HT1080 (cell line): ENCODE data around the gene KLHL17. TPM values are rescaled to one million over a fixed set of nuclear protein-coding genes. Genes with fewer than 3 reads are reported as not detected.
"Not testable (repeated sequence)": the region's sequence is repeated elsewhere in the genome, so short reads cannot be mapped to it uniquely, and the experiment has no call there.

Source experiments
- DNase-seq: peaks from one replicate; pipeline ENCODE4 v3.0.0-alpha.2; 2015; ENCODE audit warnings: low read depth
- total RNA-seq: library from RNA; depleted of rRNA; stranded (reverse); fragments of >200 nt; shearing (Covaris generic); gene quantifications from 2 replicates; pipeline ENCODE4 v1.2.3, GENCODE V29; 2014

The KLHL17 gene
- total RNA-seq, 1 experiment from 2014 or later: 10.7 TPM

DNA sequence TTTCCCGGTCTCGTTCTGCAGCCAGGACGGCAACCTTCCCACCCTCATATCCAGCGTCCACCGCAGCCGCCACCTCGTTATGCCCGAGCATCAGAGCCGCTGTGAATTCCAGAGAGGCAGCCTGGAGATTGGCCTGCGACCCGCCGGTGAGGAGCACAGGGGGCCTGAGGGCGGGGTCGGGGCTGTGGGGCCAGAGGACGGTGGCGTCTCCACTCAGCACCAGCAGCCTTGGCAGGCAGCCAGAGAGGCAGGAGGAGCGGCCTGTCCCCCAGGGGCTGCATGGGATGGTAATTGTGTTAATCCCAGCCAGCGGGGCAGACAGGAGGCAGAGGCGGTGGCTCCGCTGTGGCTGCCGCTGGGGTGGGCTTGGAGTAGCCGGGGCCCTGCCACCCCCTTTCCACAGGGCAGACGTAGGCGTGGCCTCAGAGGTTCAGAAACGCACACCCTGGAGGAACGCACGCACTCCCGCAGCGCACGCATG is 24.6 kb upstream of the KLHL17 start:
- no peak for DNase-seq

DNA sequence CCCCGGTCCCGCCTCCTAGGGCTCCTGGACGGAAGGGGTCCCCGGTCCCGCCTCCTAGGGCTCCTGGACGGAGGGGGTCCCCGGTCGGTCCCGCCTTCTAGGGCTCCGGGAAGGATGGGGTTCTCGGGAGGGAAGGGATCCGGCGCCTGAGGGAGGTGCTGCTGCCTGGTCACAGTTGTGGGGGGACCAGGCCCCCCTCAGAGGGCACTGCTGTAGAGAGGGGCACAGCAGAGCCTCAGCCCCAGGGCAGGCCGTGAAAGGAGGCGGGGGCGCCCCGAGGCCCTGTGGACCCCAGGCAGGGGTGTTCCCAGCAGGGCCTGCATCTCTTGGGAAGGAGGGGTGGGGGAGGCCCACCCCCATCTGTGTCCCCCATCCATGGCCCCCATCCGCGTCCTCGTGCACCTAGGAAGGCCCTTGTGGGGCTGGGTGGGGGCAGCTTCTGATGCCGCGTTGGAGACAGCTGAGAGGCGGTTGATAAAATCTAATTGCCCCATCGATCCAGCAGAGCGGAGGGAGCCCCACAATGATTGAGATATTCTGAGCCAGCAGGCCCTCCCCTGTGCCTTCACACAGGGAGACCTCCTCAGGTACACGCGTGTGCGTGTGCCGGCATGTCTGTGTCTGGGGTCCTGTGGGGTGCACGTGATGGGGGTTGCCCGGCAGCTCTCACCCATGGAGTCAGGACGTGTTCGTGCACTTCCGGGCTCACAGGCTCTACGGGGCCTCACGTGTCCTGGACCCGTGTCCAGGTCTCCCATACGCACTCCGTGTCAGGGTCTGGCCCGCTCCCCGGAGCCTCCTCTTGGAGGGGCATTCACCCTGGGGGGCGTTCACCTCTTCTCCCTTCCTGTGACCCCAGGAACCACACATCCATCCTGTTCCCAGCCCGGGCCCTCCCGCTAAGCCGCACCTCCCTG is 23.8 kb upstream of the KLHL17 start:
- no peak for DNase-seq

DNA sequence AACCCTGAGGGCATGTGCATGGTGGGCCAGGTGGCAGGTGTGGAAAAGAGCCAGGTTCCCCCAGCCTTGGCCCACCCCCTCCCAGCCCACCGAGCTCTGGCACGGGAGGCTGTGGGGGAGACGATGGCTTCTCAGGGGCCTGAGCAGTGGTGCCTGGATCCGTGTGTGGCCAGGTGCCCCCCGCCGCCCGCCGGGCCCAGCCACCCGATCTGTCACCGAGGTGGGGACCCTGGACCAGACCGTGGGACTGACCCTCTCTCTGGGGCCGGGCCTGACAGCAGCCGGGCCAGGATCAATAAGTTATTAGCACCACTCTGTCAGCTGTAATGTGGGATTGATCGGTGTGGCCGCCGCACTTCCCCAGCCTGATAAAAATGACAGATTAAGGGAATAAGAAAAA is 22.9 kb upstream of the KLHL17 start:
- DNase-seq: no peak

DNA sequence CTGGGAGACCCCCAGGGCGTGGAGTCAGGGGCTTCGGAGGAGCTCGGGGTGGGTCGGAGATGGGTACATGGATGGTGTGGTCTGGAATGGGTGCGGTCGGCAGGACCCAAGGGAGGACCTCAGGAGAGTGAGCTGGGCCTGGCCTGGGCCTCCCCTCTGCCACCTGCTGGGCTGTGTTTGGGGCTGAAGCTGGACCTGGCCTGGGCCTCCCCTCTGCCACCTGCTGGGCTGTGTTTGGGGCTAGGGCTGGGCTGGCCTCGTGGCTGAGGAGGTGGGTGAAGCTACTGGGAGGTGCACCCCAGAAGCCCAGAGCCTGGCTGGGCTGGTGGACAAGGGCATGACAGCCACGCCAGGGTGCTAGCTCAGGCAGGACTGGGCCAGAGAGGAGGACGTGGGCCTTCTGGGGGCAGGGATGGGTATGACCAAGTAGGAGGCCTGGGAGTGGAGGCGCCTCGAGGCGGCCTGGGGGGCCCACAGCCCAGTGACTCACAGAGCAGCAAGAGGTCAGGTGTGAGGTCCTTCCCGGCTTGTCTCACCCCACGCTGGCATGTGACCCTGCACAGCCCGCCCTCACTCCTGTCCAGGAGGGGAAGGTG is 22.2 kb upstream of the KLHL17 start:
- DNase-seq: peak; percentile 54

DNA sequence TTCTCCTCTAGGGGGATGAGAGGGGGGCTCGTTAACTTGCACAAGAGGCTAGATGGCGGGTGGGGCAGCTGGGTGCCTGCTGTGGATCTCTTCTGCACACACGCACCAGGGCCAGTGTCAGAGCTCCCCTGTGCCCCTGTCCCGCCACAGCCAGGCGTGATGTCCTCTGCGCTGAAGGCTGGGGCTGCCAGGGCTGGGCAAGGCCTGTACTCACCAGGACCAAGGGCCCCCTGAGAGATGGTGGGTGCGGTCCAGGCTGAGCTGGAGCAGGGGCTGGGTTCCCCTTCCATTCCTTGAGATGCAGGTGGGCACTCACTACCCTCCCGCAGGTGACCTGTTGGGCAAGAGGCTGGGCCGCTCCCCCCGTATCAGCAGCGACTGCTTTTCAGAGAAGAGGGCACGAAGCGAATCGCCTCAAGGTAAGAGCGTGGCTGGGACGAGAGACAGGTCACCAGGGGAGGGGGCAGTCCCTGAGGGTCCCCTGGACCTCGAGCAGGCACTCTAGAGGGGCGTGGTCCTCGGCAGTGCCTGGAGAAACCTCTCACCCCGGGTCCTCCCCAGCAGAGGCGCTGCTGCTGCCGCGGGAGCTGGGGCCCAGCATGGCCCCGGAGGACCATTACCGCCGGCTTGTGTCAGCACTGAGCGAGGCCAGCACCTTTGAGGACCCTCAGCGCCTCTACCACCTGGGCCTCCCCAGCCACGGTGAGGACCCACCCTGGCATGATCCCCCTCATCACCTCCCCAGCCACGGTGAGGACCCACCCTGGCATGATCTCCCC is 21.5 kb upstream of the KLHL17 start:
- no peak for DNase-seq

DNA sequence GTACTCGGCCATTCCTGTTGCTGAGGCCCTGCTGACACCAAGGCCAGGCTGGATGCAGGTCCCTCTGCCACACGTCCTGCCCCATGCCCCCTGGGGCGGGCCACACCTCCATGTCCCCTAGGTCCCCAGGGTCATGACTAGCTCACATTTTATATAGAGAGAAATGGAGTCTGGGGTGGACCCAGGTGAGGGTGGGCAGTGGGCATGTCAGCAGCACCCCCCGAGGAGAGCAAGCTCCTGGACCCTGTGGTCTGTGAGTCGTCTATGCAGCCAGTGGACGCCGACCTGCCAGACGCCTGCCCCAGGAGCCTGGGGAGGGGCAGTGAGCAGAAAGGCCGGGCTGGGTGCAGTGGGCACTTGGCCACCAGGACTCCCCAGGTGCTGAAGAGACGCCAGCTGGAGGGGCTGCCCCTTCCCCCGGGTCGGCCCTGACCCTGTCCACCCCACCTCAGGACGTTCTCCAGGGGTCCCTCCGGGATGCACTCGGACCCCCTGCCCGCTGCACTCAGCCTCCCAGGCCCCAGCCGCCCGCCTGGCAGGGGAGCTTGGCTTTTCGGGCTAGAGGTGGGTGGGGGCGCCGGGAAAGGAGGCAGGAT is 20.8 kb upstream of the KLHL17 start:
- no peak for DNase-seq

DNA sequence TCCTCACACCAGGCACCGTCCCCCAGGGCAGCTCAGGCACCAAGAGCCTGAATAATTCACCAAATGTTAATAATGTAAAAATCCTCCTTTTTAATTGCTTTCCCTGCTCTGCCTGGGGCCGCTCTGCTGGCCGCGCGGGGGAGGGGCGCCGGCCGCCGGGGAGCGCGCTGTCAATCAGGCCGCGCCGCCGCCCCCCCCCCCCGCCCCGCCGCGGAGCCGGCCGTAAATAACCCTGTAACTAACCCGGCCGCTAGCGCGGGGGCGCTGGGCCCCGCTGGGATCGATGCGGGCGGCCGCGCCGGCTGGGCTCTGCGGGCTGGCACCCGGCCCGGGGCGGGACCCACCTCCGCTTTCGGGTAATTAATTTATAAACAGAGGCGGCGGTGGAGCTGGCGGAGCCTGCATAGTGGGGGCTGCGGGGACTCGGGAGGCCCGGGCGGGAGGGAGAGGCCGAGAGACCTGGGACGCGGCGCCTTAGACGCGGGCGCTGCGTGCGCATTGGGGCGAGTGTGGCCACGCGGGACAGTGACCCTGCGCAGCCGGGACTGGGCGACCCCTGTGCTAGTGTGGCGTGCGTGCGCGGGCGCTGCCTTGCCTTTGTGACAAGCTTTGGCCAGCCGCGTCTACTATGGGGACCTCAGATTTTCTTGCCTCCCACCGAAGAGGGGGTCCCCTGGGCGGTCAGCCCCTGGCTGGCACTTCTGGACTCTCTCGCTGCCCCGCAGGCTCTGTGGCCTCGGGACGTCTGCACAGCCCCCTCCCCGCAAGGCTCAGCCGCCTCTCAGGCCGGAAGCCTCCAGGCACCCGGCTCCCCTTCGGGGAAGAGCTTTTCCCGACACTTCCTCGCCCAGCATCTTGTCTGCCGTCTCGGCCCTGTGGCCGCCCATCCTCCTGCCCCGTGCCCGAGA is 20.0 kb upstream of the KLHL17 start:
- DNase-seq: no peak

DNA sequence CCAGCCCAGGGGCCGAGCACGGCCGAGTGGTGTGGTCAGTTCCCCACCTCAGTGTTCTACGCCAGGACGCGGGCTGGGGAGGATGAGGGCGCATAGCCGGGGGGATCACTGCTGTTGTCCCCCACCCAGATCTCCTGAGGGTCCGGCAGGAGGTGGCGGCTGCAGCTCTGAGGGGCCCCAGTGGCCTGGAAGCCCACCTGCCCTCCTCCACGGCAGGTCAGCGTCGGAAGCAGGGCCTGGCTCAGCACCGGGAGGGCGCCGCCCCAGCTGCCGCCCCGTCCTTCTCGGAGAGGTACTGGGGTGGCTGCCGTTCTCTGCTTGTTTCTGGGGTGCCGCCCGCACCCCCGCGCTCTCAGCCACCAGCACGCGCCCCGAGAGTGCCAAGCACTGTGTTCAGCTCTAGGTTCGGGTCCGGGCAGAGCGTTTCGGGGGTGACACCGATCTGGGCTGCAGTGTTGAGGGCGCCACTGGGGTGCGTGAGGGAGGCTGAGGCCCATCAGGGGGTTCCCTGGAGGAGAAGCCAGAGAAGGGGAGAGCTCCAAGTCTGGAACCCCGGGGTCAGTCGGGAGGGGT is 19.3 kb upstream of the KLHL17 start:
- no peak for DNase-seq

DNA sequence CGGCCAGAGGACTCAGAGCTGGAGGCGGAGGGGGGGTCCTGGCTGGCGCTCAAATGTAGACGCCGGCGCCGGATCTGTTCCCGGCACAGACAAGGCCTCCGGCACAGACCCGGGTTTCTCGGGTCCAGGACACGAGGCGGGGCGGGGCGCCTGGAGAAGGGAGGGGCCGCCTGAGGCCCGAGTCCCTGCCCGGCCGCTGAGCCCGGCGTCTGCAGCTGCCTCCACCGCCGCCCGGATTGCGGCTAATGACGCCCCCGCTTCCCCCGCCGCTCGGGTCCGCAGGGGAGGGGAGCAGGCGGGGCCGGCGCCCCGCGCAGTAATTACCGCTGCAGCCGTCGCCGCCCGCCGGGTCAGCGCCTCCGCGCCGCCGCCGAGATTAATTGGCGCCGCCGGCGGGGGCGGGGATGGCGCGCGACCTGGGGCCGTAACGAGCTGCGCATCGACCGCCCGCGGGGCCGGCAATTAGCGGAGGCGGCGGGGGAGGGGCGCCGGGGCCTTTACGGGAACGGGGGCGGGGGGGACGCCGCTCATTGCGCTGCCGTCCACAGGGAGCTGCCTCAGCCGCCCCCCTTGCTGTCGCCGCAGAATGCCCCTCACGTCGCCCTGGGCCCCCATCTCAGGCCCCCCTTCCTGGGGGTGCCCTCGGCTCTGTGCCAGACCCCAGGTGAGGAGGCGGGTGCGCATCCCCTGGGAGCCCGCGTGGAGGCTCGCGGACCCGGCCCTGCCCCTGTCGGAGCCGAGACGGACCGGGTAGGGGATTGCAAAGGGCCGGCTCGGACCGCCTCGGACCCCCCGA is 18.6 kb upstream of the KLHL17 start:
- DNase-seq: no peak

DNA sequence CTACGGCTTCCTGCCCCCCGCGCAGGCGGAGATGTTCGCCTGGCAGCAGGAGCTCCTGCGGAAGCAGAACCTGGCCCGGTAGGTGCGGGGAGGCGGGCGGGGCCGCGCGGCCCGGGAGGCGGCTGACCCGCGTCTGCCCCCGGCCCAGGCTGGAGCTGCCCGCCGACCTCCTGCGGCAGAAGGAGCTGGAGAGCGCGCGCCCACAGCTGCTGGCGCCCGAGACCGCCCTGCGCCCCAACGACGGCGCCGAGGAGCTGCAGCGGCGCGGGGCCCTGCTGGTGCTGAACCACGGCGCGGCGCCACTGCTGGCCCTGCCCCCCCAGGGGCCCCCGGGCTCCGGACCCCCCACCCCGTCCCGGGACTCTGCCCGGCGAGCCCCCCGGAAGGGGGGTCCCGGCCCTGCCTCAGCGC is 18.0 kb upstream of the KLHL17 start:
- DNase-seq: no peak

DNA sequence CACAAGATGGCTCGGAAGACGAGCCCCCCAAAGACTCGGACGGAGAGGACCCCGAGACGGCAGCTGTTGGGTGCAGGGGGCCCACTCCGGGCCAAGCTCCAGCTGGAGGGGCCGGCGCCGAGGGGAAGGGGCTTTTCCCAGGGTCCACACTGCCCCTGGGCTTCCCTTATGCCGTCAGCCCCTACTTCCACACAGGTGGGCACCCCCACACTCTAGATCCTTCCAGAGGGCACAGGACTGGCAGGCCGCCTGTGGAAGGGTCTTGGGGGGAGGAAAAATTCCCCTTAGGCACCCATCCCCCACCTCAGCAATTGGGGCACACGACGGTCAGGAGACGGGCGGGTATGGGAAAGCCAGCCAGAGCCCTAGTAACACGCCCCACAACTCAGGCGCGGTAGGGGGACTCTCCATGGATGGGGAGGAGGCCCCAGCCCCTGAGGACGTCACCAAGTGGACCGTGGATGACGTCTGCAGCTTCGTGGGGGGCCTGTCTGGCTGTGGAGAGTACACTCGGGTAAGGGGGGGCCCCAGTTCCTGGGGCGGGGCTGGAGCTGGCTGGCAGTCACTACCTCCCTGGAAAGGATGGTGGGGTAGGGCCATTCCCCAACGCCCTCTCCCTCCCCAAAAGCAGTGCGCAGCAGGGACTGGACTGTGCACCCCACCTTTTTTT is 17.4 kb upstream of the KLHL17 start:
- DNase-seq: no peak

DNA sequence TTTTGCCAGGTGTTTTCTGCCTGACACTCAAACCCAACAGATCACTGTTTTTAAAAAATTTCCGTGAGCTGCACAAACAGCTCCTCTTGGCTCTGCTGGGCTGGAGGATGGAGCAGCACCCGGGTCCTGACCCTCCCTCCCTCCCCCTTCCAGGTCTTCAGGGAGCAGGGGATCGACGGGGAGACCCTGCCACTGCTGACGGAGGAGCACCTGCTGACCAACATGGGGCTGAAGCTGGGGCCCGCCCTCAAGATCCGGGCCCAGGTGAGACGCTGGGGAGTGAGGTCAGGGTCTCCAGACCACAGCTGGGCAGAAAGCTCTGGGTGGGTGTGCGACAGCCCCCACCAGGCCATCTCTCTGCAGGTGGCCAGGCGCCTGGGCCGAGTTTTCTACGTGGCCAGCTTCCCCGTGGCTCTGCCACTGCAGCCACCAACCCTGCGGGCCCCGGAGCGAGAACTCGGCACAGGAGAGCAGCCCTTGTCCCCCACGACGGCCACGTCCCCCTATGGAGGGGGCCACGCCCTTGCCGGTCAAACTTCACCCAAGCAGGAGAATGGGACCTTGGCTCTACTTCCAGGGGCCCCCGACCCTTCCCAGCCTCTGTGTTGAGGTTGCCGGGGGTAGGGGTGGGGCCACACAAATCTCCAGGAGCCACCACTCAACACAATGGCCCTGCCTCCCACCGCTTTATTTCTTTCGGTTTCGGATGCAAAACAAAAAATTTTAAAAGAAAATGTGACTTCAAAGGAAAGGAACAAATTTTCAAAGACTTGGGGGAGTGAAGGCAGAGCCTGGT is 16.6 kb upstream of the KLHL17 start:
- no peak for DNase-seq

DNA sequence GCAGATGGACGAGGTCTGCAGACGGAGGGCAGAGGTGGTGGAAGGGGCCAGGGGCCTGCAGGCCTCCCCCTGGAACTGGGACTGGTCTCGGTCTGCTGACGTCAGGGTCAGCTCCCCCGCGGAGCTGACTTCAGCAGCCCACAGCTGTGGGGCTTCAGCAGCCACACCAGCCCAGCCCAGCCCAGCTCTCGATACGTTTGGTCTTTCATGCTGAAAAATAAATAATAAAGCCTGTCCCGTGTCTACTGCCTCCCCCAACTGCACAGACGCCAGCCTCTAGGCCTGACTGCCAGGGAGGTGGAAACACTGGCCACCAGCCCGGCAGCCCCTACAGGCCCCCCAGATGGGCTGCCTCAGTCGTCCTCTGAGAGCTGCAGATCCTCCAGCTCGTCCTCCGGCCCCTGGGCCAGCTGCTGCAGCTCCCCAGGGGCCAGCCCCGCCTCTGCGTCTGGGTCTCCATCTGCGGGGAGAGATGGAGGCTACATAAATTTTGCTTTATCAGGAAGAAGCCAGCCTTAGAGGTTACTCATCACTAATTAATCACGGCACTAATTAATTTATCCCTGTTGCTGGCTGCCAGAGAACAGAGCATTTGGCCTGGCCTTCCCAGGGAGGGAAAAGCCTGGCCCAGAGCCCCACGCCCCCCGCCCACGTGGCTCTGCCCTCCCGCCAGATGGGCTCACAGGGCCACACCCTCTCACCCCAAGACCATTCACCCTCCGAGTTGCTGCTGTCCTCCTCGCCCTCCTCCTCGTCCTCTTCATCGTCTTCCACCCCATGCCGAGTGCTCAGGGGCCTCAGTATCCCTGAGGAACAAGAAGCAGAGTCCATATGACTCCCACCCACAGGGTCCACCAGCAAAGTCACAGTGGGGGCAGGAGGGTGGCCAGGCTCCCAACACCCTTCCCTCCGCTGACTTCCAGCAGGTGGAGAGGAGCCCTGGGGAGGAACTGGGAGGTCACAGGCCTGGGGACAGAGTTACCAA is 15.8 kb upstream of the KLHL17 start:
- no peak for DNase-seq

DNA sequence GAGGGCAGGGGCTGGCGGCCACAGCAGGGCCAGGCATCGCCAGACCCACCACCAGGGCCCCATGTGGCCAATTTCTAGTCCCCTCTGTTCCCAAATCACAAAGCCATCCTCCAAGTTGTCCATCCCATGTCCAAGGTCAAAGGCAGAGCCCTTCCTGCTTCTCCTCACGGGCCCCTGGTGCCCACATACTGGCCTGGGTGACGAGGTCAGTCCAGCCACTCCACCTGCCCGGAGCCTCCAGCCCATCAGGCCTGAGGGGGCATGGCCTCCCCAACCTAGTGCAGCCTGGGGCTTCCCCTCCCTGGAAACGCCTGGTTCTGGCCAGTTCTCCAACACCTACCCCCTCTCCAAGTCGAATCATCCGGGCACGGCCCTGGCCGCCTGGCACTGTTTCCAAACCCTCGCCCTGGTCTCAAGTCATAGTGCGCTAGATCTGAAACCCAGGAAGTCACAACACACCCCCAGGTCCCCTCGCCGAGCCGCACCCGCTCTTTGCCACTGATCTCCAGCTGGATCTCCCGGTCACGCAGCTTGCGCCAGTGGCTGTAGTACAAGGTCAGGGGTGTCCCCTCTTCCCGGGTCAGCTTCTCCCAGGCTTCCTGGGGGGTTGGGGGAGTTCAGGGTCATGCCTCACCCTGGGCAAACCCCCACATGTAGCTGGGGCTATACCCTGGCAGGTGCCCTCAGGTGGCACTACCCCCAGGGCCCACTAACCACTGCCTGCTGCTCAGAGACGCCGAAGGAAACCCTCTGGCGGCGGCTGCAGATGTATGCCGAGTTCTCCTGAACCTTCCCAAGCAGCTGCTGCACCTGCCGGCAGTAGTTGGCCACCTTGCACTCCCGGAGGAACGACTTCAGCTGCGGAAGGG is 14.5 kb upstream of the KLHL17 start:
- DNase-seq: no peak

DNA sequence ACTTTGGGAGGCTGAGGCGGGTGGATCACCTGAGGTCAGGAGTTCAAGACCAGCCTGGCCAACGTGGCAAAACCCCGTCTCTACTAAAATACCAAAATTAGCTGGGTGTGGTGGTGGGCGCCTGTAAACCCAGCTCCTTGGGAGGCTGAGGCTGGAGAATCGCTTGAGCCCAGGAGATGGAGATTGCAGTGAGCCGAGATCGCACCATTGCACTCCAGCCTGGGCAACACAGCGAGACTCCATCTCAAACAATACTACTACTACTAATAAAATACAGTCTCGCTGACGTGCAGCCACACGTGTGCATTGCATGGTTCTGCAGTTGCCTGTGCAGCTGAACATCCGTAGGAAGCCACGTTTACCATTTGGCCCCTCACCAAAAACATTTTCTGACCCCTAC is 13.6 kb upstream of the KLHL17 start:
- not testable (repeated sequence) for DNase-seq

DNA sequence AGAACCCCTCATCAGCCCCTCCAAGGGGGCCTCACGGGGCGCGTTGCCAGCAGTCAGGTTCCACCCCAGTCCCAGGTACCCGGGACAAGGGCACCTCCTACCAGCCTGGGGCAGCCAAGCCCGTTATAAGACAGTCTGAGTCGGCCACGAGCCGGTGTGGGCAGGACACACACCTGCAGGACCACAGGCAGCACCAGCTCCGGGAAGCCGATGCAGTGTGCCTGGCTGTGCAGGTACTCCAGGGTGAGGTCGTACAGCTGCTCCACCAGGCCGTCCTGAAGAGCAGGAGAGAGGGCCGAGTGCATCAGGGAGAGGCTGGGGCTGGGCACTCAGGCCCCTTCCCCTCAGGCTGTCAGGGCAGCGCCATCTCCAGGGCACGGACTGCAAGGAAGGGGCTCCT is 12.4 kb upstream of the KLHL17 start:
- DNase-seq: no peak
